ENCODE data around the gene SP6. TPM values are rescaled to one million over a fixed set of nuclear protein-coding genes. Genes with fewer than 3 reads are reported as not detected.
A peak's percentile ranks its signal among the peaks of the same experiment; 100 is the strongest.

Gene SP6
- 1 to 10 TPM; 2.7 to 4.1 (median 3.9) TPM for polyA plus RNA-seq (ENCODE audit: insufficient read length in 3 of 3)
- long read RNA-seq, donor 1 = 0 reads
- long read RNA-seq, donor 2, partial matches to known transcripts = 0 of 1 reads
- long read RNA-seq, donor 2, other reads (novel, unspliced or antisense) = 0 of 1 reads
- long read RNA-seq, donor 3, partial matches to known transcripts = 0 of 2 reads
- long read RNA-seq, donor 3, other reads (novel, unspliced or antisense) = 0 of 2 reads
- long read RNA-seq, donor 4, partial matches to known transcripts = 0 of 1 reads
- long read RNA-seq, donor 4, other reads (novel, unspliced or antisense) = 0 of 1 reads
- long read RNA-seq, donor 5 = 0 reads
- long read RNA-seq, donor 6, partial matches to known transcripts = 0 of 2 reads
- long read RNA-seq, donor 6, other reads (novel, unspliced or antisense) = 0 of 2 reads
- long read RNA-seq, donor 7, partial matches to known transcripts = 0 of 1 reads
- long read RNA-seq, donor 7, other reads (novel, unspliced or antisense) = 0 of 1 reads
- long read RNA-seq, donor 8 = 0 reads
- long read RNA-seq, donor 9, partial matches to known transcripts = 0 of 1 reads
- long read RNA-seq, donor 9, other reads (novel, unspliced or antisense) = 0 of 1 reads
- long read RNA-seq, donor 10, partial matches to known transcripts = 0 of 2 reads
- long read RNA-seq, donor 10, other reads (novel, unspliced or antisense) = 0 of 2 reads
- long read RNA-seq, donor 11 = 0 reads
- long read RNA-seq, donor 12 = 0 reads
- long read RNA-seq, donor 13 = 0 reads
- long read RNA-seq, donor 14 = 0 reads
- long read RNA-seq, donor 15 = 0 reads
- long read RNA-seq, donor 16, partial matches to known transcripts = 0 of 2 reads
- long read RNA-seq, donor 16, other reads (novel, unspliced or antisense) = 0 of 2 reads

GRCh38 chr17:47850692-47851573 lies at the start of gene SP6:
Gene SP6, minus strand, starts transcription at chr17:47851163. Its CDS starts 2,734 bp downstream, at chr17:47848429.
- peak in 2 of 11 donors; percentile 56 to 60 for DNase-seq (ENCODE audit: extremely low read depth in 1 of 11, low read depth in 9 of 11, low spot score in 4 of 11)

GRCh38 chr17:47899643-47900042 lies 48.7 kb upstream of the SP6 start:
- DNase-seq (ENCODE audit: extremely low read depth in 1 of 11, low read depth in 9 of 11, low spot score in 4 of 11) = no peak

- DNase-seq (ENCODE audit: extremely low read depth in 1 of 11, low read depth in 9 of 11, low spot score in 4 of 11) = no peak
These were observed 47.3 kb upstream of the SP6 start for GRCh38 chr17:47898241-47898640.

- DNase-seq (ENCODE audit: extremely low read depth in 1 of 11, low read depth in 9 of 11, low spot score in 4 of 11) = no peak
These were observed 46.6 kb upstream of the SP6 start for GRCh38 chr17:47897561-47897960.

- DNase-seq (ENCODE audit: extremely low read depth in 1 of 11, low read depth in 9 of 11, low spot score in 4 of 11) = peak in 1 of 11 donors; percentile 20
These were observed 45.9 kb upstream of the SP6 start for GRCh38 chr17:47896672-47897490.

- DNase-seq (ENCODE audit: extremely low read depth in 1 of 11, low read depth in 9 of 11, low spot score in 4 of 11) = peak; percentile 100
These were observed 45.1 kb upstream of the SP6 start, which contains the start of gene SP2 for GRCh38 chr17:47895856-47896671. Gene SP2, plus strand, starts transcription at chr17:47896236. Its CDS starts 51 bp downstream, at chr17:47896287.

- DNase-seq (ENCODE audit: extremely low read depth in 1 of 11, low read depth in 9 of 11, low spot score in 4 of 11) = no peak
These were observed 44.4 kb upstream of the SP6 start for GRCh38 chr17:47895347-47895855.

GRCh38 chr17:47894498-47895346 lies 43.8 kb upstream of the SP6 start:
- no peak for DNase-seq (ENCODE audit: extremely low read depth in 1 of 11, low read depth in 9 of 11, low spot score in 4 of 11)

GRCh38 chr17:47891545-47892088 lies 40.7 kb upstream of the SP6 start:
- DNase-seq (ENCODE audit: extremely low read depth in 1 of 11, low read depth in 9 of 11, low spot score in 4 of 11) = no peak

GRCh38 chr17:47889734-47890529 lies 39.0 kb upstream of the SP6 start:
- DNase-seq (ENCODE audit: extremely low read depth in 1 of 11, low read depth in 9 of 11, low spot score in 4 of 11) = peak in 7 of 11 donors; percentile 59 to 76 (median 76)

GRCh38 chr17:47888293-47888692 lies 37.3 kb upstream of the SP6 start:
- no peak for DNase-seq (ENCODE audit: extremely low read depth in 1 of 11, low read depth in 9 of 11, low spot score in 4 of 11)

GRCh38 chr17:47884905-47885730 lies 34.2 kb upstream of the SP6 start:
- no peak for DNase-seq (ENCODE audit: extremely low read depth in 1 of 11, low read depth in 9 of 11, low spot score in 4 of 11)

- DNase-seq (ENCODE audit: extremely low read depth in 1 of 11, low read depth in 9 of 11, low spot score in 4 of 11) = no peak
These were observed 33.4 kb upstream of the SP6 start for GRCh38 chr17:47884427-47884740.

- DNase-seq (ENCODE audit: extremely low read depth in 1 of 11, low read depth in 9 of 11, low spot score in 4 of 11) = no peak
These were observed 32.8 kb upstream of the SP6 start for GRCh38 chr17:47883589-47884426.
